HL-60 (cell line): ENCODE results near the gene SNX10.

ENCODE experiments used
- CTCF ChIP-seq: IDR thresholded peaks from one replicate; pipeline ENCODE4 v1.5.1; 2011; ENCODE audit warnings: low read length, control low read depth, inconsistent platforms; ENCODE audit not compliant: insufficient read depth
- SPI1 ChIP-seq: IDR thresholded peaks from 2 replicates; pipeline ENCODE4 v1.6.1; 2012; ENCODE audit warnings: low read depth, mild to moderate bottlenecking, borderline replicate concordance
- TF ChIP-seq, protein P1 (sequence below): IDR thresholded peaks from 2 replicates; pipeline ENCODE4 v1.6.1; 2012; ENCODE audit warnings: low read depth; ENCODE audit not compliant: insufficient replicate concordance

GRCh38 chr7:26422761-26423160 lies 131.1 kb downstream of the SNX10 start:
- TF ChIP-seq CTCF (no peak), SPI1 (no peak)
- TF ChIP-seq, protein P1, sequence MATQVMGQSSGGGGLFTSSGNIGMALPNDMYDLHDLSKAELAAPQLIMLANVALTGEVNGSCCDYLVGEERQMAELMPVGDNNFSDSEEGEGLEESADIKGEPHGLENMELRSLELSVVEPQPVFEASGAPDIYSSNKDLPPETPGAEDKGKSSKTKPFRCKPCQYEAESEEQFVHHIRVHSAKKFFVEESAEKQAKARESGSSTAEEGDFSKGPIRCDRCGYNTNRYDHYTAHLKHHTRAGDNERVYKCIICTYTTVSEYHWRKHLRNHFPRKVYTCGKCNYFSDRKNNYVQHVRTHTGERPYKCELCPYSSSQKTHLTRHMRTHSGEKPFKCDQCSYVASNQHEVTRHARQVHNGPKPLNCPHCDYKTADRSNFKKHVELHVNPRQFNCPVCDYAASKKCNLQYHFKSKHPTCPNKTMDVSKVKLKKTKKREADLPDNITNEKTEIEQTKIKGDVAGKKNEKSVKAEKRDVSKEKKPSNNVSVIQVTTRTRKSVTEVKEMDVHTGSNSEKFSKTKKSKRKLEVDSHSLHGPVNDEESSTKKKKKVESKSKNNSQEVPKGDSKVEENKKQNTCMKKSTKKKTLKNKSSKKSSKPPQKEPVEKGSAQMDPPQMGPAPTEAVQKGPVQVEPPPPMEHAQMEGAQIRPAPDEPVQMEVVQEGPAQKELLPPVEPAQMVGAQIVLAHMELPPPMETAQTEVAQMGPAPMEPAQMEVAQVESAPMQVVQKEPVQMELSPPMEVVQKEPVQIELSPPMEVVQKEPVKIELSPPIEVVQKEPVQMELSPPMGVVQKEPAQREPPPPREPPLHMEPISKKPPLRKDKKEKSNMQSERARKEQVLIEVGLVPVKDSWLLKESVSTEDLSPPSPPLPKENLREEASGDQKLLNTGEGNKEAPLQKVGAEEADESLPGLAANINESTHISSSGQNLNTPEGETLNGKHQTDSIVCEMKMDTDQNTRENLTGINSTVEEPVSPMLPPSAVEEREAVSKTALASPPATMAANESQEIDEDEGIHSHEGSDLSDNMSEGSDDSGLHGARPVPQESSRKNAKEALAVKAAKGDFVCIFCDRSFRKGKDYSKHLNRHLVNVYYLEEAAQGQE = no peak
